ENCODE results near the gene ZBBX.
A peak's percentile ranks its signal among the peaks of the same experiment; 100 is the strongest.
"Not testable (repeated sequence)": the region's sequence is repeated elsewhere in the genome, so short reads cannot be mapped to it uniquely, and the experiment has no call there.

ZBBX gene, protein sequence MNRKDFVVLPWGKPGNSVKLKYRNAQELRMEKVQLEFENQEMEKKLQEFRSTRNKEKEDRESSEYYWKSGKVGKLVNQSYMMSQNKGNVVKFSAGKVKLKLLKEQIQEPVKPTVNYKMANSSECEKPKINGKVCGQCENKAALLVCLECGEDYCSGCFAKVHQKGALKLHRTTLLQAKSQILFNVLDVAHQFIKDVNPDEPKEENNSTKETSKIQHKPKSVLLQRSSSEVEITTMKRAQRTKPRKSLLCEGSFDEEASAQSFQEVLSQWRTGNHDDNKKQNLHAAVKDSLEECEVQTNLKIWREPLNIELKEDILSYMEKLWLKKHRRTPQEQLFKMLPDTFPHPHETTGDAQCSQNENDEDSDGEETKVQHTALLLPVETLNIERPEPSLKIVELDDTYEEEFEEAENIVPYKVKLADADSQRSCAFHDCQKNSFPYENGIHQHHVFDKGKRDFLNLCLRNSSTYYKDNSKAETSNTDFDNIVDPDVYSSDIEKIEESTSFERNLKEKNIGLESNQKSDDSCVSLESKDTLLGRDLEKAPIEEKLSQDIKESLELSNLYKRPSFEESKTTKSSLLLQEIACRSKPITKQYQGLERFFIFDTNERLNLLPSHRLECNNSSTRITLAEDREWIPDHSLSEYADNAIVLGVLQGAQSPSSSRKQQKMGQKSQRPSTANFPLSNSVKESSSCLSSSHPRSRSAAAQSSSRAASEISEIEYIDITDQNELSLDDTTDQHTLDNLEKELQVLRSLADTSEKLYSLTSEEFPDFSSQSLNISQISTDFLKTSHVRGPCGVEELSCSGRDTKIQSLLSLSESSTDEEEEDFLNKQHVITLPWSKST

DNA sequence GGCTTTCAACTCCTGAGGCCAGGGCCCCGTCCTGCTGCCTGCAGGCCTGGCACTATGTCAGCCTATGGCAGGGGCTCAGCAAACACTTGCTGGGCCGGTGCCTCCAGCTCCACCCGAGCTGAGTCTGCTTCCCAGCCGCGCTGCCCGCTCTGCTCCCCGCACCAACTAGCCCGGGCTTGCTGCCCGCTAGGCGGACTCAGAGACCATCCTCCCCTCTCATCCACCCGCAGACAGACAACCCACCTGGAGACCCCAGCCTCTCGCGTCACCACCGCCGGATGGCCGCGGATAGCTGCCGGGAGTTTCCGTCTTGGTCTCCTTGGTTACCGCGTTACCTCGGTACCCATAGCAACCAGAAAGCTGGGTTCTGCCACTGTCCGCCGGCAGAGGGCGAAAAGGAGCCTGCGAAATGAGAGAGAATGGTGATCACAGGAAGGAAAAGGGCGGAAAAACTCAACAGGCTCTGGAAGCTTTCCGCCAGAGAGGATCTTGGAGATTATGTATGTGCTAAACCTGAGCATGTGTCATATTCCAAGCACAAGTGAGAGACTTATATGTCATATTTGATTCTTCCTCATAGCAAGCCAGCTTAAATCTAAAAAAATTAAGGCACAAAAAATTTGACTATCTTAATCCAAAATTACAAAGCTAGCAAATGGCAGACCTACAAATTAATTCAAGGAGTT, at the start of gene ZBBX:
Gene ZBBX (minus strand): TSS at position 294 of the 686 bp plus-strand sequence. CDS start 7,396 bp downstream, outside the sequence.
- peak; percentile 89 for DNase-seq

DNA sequence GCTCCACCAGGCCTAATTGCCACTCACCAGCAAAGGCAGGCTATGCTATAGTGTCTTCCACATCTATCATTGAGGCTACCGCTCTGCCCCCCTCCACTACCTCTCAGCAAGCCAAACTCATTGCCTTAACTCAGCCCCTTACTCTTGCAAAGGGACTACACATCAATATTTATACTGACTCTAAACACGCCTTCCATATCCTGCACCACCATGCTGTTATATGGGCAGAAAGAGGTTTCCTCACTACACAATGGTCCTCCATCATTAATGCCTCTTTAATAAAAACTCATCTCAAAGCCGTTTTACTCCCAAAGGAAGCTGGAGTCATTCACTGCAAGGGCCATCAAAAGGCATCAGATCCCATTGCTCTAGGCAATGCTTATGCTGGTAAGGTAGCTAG, 46.9 kb upstream of the ZBBX start:
- DNase-seq: not testable (repeated sequence)

DNA sequence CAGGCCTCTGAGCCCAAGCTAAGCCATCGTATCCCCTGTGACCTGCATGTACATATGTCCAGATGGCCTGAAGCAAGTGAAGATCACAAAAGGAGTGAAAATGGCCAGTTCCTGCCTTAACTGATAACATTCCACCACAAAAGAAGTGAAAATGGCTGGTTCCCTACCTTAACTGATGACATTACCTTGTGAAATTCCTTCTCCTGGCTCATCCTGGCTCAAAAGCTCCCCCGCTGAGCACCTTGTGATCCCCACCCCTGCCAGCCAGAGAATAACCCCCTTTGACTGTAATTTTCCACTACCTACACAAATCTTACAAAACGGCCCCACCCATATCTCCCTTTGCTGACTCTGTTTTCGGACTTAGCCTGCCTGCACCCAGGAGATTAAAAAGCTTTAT, 42.3 kb upstream of the ZBBX start:
- DNase-seq: not testable (repeated sequence)

DNA sequence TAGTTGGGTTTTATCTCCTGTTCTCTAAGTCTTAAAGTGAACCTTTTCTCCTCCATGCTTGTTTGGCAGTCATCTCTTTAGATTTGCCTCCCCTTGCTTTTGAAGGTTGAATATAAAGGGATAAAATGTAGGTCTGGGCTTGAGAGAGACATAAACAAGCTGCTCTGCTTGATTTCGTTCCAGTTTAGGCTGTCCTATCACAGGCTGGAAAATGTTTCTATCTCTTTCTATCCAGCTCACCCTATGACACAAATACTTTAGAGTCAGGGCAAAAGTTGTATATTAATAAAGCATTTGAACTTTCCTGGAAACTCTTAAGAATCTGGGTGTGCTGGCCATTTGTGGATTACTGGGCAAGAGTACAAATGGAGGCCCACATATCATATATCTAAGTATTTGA, 29.5 kb upstream of the ZBBX start:
- no peak for DNase-seq

DNA sequence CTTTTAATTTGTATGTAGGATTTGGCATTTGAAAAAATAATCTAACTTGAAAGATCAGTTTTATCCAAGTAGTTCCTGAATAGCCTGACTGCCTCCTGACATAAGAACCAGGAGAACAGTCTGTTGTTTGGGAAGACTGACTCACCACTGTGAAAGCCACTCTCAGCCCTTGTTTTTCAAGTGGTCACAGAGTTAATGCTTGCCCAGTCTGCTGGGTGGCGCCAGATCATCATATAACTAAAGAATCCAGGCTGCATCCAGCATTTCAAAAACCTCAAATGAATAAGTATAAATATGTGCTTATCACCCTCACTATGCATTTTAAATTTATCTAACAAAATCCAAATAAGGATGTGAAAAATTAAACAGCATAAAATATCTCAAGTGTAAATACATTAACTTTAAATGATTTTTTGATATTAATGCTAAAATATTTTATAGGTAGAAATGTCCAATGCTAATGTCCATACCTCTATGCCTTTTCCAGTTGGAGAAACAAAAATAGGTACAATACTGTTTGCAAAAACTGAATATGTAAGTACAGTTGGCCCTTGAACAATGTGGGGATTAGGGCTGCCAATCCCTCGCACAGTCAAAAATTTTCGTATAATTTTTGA, 26.9 kb upstream of the ZBBX start:
- DNase-seq: peak; percentile 9

DNA sequence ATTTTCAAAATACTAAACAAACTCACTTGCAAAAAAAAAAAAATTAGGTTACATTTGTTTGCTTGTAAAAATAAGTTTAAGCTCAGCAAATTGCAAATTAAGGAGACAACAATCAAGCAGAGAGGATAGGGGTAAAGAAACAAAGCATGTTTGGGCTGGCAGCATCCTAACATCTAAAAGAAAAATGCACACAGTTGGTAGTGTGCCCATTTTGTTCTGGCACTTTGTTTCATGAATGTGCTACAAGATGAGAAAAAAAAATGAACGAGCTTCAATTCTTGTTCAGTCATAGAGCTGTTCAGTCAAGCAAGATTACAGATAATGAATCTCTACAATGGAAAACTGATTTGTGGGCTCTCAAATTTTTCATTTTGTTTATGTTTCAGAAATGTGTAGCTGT, 17.7 kb upstream of the ZBBX start:
- no peak for DNase-seq

DNA sequence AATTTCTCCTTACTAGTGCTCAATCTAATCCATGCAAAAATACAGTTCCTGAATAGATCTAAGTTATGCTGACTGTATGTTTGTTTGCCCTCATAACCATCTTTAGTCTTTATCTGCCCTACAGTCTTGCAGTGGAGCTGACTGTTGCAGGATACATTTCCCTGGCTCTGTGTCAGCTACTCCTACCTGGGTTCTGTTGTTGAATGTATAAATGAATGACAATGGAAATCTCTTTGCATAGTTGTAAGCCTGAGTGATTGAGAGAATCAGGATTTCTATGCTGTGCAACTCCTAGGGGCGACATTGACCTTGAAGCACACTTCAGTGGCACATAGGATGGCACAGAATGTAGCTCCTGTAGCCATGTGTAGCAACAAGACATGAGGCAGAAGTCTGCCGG, 16.0 kb upstream of the ZBBX start:
- DNase-seq: no peak

DNA sequence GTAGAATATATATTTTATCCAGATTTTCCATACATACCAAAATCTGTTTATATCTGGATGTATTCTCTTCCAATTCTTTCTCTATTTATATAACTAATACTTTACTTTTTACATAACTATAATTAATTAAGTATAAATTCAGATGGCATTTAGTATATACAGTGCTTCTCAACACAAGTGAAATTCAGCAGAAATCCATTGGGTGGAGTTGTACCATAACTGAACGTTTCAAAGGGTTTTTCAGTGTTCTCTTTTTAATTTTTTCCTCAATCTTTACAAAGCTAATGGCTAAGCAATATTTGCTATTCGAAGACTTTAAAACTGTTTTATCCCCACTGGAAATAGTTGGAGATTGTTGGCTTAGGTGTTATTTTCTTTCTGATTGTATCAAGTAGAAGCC, 13.9 kb upstream of the ZBBX start:
- no peak for DNase-seq

DNA sequence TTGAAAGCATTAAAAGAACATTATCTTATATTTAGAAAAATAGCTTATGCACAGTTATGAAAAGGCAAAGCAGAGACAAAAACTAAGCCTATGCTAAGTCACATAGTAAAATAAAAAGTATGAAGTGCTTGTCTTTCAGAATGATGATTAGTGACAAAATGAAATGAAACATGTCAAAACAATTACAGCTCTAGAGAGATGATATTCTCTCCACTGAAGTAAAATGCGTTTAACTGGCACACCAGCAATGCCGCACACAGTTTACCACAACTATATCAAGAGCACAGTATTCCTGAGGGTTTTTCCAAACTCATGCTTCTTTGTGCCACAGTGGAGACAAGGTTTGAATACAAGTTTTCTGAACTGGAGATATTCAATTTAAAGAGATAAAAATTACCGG, 2.1 kb upstream of the ZBBX start:
- DNase-seq: no peak

DNA sequence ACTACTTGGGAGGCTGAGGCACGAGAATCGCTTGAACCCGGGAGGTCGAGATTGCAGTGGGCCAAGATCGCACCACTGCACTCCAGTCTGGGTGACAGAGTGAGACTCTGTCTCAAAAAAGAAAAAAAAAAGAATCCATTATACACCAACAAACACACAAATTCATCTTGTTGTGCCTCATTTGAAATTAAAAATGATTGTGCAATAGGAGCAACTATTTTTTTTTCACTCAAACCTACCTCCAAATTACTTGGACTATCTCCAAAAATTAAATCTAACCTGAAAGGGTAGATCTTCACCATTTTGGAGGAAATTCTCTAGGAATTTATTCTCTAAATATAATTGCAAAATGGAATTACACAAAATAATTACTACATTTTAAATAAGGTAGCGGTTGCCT, 4.6 kb downstream of the ZBBX start:
- DNase-seq: no peak

DNA sequence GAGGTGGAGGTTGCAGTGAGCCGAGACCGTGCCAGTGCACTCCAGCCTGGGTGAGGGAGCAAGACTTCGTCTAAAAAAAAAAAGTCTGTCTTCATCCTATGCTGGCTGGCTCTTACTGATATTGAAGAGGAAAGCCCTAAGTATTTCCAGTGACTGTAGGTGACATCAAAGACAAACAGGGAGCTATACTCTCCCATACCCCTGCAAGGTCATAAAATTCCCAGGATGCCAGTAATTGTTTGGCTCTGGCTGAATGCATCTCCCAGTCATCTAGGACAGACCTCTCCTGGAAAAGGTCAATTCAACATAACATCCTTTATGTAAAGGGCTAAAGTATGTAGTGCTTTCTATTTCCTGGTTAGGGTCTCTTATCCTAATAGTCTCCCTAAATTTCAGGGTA, 8.0 kb downstream of the ZBBX start:
- no peak for DNase-seq

DNA sequence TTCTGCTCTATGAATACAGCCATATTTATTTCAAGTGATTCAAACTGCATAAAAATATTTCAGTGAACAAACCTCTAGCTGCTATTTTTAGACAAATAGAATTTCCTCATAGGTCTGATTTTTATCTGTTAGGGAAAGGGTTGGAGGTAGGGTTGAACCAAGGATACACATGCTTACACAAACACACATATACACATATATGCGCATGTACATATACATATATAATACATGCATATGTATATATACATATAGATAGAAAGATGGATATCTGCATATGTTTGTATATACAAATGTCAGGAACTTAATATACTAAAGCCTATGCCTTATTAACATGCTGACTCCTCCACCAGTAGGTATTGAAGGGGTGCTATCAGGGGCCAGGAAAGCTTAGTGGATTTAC, 18.1 kb downstream of the ZBBX start:
- no peak for DNase-seq

DNA sequence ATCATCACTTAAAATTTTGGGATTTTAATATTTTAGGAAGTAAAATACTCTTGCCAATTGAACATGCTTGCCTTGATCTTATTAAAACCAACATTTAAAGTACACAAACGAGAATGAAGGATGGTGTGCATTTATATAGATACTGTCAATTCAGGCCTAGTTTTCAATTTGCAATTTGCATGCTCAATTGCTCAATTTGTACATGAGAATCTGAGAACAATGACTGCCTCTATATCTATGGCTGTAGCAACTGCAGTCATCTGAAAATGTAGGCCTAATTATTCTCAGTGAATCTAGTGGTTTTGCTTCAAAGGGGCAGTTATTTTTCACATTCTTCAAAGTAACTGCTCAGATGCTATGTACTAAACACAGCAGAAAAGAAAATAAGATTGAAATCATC, 18.8 kb downstream of the ZBBX start:
- DNase-seq: no peak

DNA sequence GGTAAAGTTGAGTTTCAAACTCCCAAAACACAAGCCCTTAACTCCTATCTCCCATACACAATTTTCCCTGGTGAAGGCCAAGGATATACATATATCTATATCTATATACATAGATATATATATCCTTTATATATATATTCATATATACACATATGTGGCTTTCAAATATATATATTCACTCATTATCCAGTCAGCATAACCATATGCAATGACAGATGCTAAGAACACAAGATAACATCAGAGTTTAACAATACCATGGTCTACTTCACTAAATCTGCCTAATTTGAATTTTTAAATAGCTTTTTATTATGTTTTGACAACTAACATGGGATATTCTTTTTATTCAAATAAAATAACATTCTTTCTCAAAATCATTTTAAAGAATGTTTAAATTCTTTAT, 24.7 kb downstream of the ZBBX start:
- DNase-seq: no peak

DNA sequence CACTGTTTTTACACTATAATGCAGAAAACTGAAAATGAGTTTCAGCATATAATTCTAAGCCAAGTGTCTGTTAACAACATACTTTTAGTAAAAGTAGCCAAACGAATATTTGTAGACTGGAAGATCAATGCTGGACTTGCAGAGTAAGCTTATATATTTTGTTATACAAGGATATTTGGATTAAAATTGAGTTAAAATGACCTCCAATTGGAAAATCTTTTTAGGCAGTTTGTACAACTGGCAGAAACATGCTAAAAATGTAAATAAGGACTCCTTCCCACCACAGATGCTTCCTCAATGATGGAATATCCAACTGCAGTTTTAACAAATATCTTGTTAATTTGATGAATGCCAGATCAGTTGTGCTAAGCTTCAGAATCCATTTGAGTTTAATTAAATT, 25.3 kb downstream of the ZBBX start:
- DNase-seq: no peak

DNA sequence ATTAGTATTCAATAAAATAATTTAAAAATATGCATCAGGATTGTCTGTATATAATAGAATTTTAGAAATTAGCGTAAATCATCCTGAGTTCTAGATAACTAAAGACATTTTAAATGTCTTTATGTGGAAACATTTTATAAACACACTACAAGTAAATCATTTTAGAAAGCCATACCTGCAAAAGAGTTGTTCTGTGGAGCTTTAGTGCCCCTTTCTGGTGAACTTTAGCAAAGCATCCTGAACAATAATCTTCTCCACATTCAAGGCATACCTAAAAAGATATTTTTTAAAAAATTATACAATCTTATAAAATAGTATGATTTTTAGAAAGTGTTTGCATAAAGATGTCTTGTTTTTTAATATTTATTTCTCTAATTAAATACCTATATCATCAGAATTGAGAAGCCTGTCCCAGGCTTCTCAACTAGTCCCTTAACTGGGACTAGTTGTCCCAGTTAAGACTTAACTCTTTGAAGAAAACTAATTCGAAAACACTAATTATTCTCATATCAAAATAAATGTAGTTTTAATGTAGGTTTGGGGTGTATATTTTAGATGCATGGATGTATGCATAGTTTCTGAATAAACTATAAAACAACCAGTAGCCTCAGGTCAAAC, 29.7 kb downstream of the ZBBX start:
- DNase-seq: peak; percentile 6

DNA sequence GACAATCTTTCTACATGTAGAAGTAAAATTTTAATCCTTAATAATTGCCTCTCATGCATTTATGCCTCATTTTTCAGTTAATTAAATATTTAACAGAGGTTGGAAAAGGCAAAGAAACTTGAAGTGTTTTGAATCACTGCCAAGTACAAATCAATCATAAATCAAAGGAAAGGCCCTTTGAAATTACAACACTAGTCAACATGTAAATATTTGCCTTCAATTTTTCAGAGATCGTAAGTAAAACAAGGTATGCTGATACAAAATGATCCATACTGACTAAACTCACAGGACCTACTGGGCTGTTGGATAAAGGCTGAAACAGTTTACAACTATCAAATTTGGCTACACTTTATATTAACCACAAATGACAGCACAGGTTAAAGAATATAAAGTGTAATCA, 33.9 kb downstream of the ZBBX start:
- no peak for DNase-seq

DNA sequence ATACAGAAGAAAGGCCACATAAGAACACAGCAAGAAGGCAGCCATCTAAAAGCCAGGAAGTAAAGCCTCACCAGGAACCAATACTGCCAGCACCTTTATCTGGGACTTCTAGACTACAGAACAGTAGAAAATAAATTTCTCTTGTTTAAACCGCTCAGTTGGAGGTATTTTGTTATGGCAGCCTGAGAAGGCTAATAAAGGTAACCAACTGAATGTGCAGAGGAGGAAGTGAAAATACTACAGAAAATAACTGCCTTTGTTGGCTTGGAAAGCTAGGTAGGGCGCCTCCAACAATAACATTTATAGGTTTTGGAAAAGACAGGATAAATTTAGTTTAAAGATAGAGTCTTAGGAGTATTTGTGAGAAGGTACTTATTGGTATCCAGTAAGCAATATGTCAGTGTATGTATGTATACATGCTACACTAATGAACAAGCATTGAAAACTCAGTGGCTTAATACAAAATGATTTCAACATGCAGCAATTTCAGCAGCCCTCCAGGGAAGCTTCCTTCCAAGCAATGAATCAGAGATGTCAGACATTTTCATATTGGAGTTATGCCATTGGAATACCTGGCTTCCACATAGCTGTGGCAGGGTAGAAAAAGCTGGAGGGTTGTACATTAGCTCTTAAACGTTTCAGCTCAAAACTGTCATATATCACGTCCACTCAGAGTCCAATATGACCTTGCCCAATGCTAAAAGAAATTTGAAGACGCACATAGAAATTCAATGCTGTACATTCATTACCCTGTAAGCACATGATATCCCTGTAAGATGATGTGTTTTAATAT, 48.9 kb downstream of the ZBBX start:
- DNase-seq: no peak

DNA sequence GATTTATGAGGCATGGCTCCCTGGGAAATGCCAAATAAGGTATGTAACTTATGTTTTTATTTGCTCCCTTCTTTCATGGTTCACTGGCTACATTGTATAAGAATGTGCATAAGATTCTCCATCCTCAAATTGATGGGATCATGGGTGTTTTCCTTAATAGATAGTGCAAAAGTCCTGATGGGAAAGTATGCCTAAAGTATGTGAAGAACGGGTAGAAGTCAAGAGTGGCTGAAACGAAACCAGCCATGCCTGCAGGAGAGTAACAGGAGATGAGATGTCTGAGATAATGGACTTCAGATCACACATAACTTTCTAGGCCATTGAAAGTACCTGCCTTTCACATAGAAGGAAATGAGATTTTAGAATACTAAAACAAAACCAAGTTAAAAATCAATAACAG, 56.5 kb downstream of the ZBBX start:
- DNase-seq: no peak

DNA sequence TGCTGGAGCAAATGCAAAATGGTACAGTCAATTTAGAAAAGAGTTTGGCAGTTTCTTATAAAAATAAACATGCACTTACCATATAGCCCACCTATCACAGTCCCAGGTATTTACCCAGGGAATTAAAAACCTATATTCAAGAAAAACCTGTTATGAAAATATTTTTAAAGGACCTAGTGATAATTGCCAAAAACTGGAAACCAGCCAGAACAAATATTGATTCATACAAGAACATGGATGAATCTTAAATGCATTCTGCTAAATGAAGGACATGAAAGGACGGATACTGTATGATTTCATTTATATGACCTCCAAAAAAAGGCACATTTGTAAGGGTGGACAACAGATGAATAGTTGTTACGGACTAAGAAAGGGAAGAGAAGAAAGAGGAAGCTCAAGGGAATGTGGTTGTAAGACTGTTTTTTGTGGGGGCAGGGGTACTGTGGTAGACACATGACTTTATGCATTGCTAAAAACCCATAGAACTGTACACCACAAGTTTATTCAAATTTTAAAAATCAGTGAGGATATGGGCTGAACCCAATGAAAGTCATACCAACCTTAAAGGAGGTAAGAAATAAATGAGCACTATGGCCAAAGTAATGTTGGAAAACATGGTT, 61.0 kb downstream of the ZBBX start:
- no peak for DNase-seq

DNA sequence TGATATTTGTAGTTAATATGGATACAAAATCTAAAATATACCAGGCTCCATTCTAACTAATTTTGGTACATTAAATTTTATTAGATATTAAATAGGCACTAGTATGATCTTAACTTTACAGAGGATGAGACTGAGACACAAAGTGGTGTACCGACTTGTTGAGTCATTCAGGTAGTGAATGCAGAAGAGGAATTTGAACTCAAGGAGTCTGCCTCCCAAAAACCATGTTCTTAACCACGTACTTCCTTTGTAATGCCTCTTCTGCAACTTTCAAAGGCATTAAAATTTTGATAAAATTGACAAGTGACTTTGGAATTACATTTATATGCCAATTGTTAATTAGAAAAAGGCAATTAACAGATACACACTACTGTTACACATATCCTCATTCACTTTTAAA, 61.8 kb downstream of the ZBBX start:
- no peak for DNase-seq
